Stimulated activated memory B cell treated with anti-CD40 and anti-IgM and Interleukin-4, amounts not matched to agents 10 μg/mL and 1 μg/mL and 100 μg/mL, for 72 hours (primary cell): Measurements from ENCODE around the gene OXNAD1.

Experiments
- ATAC-seq: fragments of 150-1000 bp; cut with Tn5 transposase; 2 replicates; pipeline ENCODE4 v1.10.0; 2021
- H3K27ac Mint-ChIP-seq: one replicate; pipeline ENCODE4 v1.8.0; 2022; ENCODE audit warnings: mild to moderate bottlenecking, mixed read lengths
- H3K27me3 Mint-ChIP-seq: one replicate; pipeline ENCODE4 v1.8.0; 2022; ENCODE audit warnings: mixed read lengths
- H3K36me3 Mint-ChIP-seq: one replicate; pipeline ENCODE4 v1.8.0; 2022; ENCODE audit warnings: mixed read lengths
- H3K4me1 Mint-ChIP-seq: one replicate; pipeline ENCODE4 v1.8.0; 2022; ENCODE audit warnings: mixed read lengths
- H3K4me3 Mint-ChIP-seq: one replicate; pipeline ENCODE4 v1.8.0; 2022; ENCODE audit warnings: mild to moderate bottlenecking, moderate library complexity, mixed read lengths
- H3K9me3 Mint-ChIP-seq: one replicate; pipeline ENCODE4 v1.8.0; 2022; ENCODE audit warnings: mixed read lengths

Gene OXNAD1

GRCh38 chr3:16264708-16265454, at the start of gene OXNAD1, which contains the start of gene DPH3:
TSS of gene OXNAD1 (plus strand) at chr3:16265212. CDS start at chr3:16270953, 5,741 bp downstream.
TSS of gene DPH3 (minus strand) at chr3:16264943. CDS start at chr3:16264876, 67 bp downstream.
- H3K4me3 Mint-ChIP-seq, result peak within 1 kb of the TSS; percentile 95
- H3K27ac Mint-ChIP-seq, result peak within 1 kb of the TSS; percentile 90
- H3K4me1 Mint-ChIP-seq, result peaks cover 24% of the 10 kb centered on the region
- no peaks in the 10 kb centered on the region for H3K9me3 Mint-ChIP-seq
- H3K36me3 Mint-ChIP-seq, result peaks cover 7% of the 10 kb centered on the region
- peak; percentile 100 for ATAC-seq
- no peaks in the 10 kb centered on the region for H3K27me3 Mint-ChIP-seq

GRCh38 chr3:16216373-16216935, 48.6 kb upstream of the OXNAD1 start:
- Mint-ChIP-seq H3K36me3 (no peaks in the 10 kb centered on the region), H3K27me3 (peaks cover 42% of the 10 kb centered on the region), H3K27ac (no peak overlapping the region), H3K4me1 (no peaks in the 10 kb centered on the region), H3K9me3 (no peaks in the 10 kb centered on the region), H3K4me3 (no peak overlapping the region)
- no peak for ATAC-seq

GRCh38 chr3:16219777-16220176, 45.2 kb upstream of the OXNAD1 start:
- ATAC-seq, result no peak
- H3K9me3 Mint-ChIP-seq, result no peaks in the 10 kb centered on the region
- H3K36me3 Mint-ChIP-seq, result no peaks in the 10 kb centered on the region
- H3K27ac Mint-ChIP-seq, result no peak overlapping the region
- H3K27me3 Mint-ChIP-seq, result peaks cover 23% of the 10 kb centered on the region
- no peak overlapping the region for H3K4me3 Mint-ChIP-seq
- peaks cover 6% of the 10 kb centered on the region for H3K4me1 Mint-ChIP-seq

GRCh38 chr3:16221990-16222389, 43.0 kb upstream of the OXNAD1 start:
- H3K9me3 Mint-ChIP-seq, result no peaks in the 10 kb centered on the region
- no peak overlapping the region for H3K4me3 Mint-ChIP-seq
- no peaks in the 10 kb centered on the region for H3K36me3 Mint-ChIP-seq
- no peak for ATAC-seq
- H3K27me3 Mint-ChIP-seq, result peaks cover 15% of the 10 kb centered on the region
- H3K27ac Mint-ChIP-seq, result no peak overlapping the region
- H3K4me1 Mint-ChIP-seq, result peaks cover 6% of the 10 kb centered on the region

GRCh38 chr3:16222547-16222946, 42.5 kb upstream of the OXNAD1 start:
- Mint-ChIP-seq H3K9me3 (no peaks in the 10 kb centered on the region), H3K4me3 (no peak overlapping the region), H3K4me1 (peaks cover 6% of the 10 kb centered on the region), H3K36me3 (no peaks in the 10 kb centered on the region), H3K27ac (no peak overlapping the region), H3K27me3 (peaks cover 15% of the 10 kb centered on the region)
- ATAC-seq, result no peak

- ATAC-seq, result no peak
- Mint-ChIP-seq H3K27ac (no peak overlapping the region), H3K27me3 (peaks cover 2% of the 10 kb centered on the region), H3K36me3 (no peaks in the 10 kb centered on the region), H3K4me3 (no peak overlapping the region), H3K9me3 (no peaks in the 10 kb centered on the region), H3K4me1 (peaks cover 6% of the 10 kb centered on the region)
Observed at GRCh38 chr3:16224325-16224724, 40.7 kb upstream of the OXNAD1 start.

- ATAC-seq, result no peak
- no peaks in the 10 kb centered on the region for H3K27me3 Mint-ChIP-seq
- H3K9me3 Mint-ChIP-seq, result no peaks in the 10 kb centered on the region
- no peaks in the 10 kb centered on the region for H3K36me3 Mint-ChIP-seq
- peaks cover 6% of the 10 kb centered on the region for H3K4me1 Mint-ChIP-seq
- H3K27ac Mint-ChIP-seq, result no peak overlapping the region
- H3K4me3 Mint-ChIP-seq, result no peak overlapping the region
Observed at GRCh38 chr3:16227566-16227965, 37.4 kb upstream of the OXNAD1 start.

GRCh38 chr3:16229681-16230080, 35.3 kb upstream of the OXNAD1 start:
- Mint-ChIP-seq H3K27ac (no peak overlapping the region), H3K4me3 (no peak overlapping the region), H3K9me3 (no peaks in the 10 kb centered on the region), H3K27me3 (peaks cover 6% of the 10 kb centered on the region), H3K4me1 (no peaks in the 10 kb centered on the region), H3K36me3 (no peaks in the 10 kb centered on the region)
- no peak for ATAC-seq

GRCh38 chr3:16231983-16232382, 33.0 kb upstream of the OXNAD1 start:
- H3K4me3 Mint-ChIP-seq, result no peak overlapping the region
- H3K36me3 Mint-ChIP-seq, result no peaks in the 10 kb centered on the region
- H3K9me3 Mint-ChIP-seq, result no peaks in the 10 kb centered on the region
- H3K4me1 Mint-ChIP-seq, result no peaks in the 10 kb centered on the region
- no peak overlapping the region for H3K27ac Mint-ChIP-seq
- ATAC-seq, result no peak
- H3K27me3 Mint-ChIP-seq, result peaks cover 13% of the 10 kb centered on the region

GRCh38 chr3:16233806-16234205, 31.2 kb upstream of the OXNAD1 start:
- Mint-ChIP-seq H3K9me3 (no peaks in the 10 kb centered on the region), H3K36me3 (no peaks in the 10 kb centered on the region), H3K4me1 (no peaks in the 10 kb centered on the region), H3K4me3 (no peak overlapping the region), H3K27me3 (peaks cover 13% of the 10 kb centered on the region), H3K27ac (no peak overlapping the region)
- ATAC-seq, result no peak

GRCh38 chr3:16234281-16234680, 30.7 kb upstream of the OXNAD1 start:
- ATAC-seq, result no peak

GRCh38 chr3:16236030-16236639, 28.9 kb upstream of the OXNAD1 start:
- no peak for ATAC-seq
- Mint-ChIP-seq H3K4me3 (no peak overlapping the region), H3K36me3 (no peaks in the 10 kb centered on the region), H3K27ac (no peak overlapping the region), H3K27me3 (peaks cover 13% of the 10 kb centered on the region), H3K4me1 (no peaks in the 10 kb centered on the region), H3K9me3 (no peaks in the 10 kb centered on the region)

More at GRCh38 chr3:16234281-16234680, 30.7 kb upstream of the OXNAD1 start:
- Mint-ChIP-seq H3K4me3 (no peak overlapping the region), H3K27me3 (peaks cover 13% of the 10 kb centered on the region), H3K4me1 (no peaks in the 10 kb centered on the region), H3K27ac (no peak overlapping the region), H3K9me3 (no peaks in the 10 kb centered on the region), H3K36me3 (no peaks in the 10 kb centered on the region)

- peaks cover 13% of the 10 kb centered on the region for H3K27me3 Mint-ChIP-seq
- no peak for ATAC-seq
- H3K4me1 Mint-ChIP-seq, result no peaks in the 10 kb centered on the region
- no peaks in the 10 kb centered on the region for H3K9me3 Mint-ChIP-seq
- no peak overlapping the region for H3K4me3 Mint-ChIP-seq
- no peaks in the 10 kb centered on the region for H3K36me3 Mint-ChIP-seq
- no peak overlapping the region for H3K27ac Mint-ChIP-seq
Observed at GRCh38 chr3:16236856-16237393, 28.1 kb upstream of the OXNAD1 start.

- no peaks in the 10 kb centered on the region for H3K36me3 Mint-ChIP-seq
- no peaks in the 10 kb centered on the region for H3K9me3 Mint-ChIP-seq
- H3K4me1 Mint-ChIP-seq, result no peaks in the 10 kb centered on the region
- no peak overlapping the region for H3K4me3 Mint-ChIP-seq
- H3K27me3 Mint-ChIP-seq, result peaks cover 20% of the 10 kb centered on the region
- no peak for ATAC-seq
- H3K27ac Mint-ChIP-seq, result no peak overlapping the region
Observed at GRCh38 chr3:16239086-16239770, 25.8 kb upstream of the OXNAD1 start.

- Mint-ChIP-seq H3K9me3 (no peaks in the 10 kb centered on the region), H3K27ac (no peak overlapping the region), H3K4me1 (no peaks in the 10 kb centered on the region), H3K27me3 (peaks cover 14% of the 10 kb centered on the region), H3K4me3 (no peak overlapping the region), H3K36me3 (no peaks in the 10 kb centered on the region)
- ATAC-seq, result no peak
Observed at GRCh38 chr3:16239780-16240179, 25.2 kb upstream of the OXNAD1 start.
